ENCODE data around the gene CD248.

Gene CD248

DNA sequence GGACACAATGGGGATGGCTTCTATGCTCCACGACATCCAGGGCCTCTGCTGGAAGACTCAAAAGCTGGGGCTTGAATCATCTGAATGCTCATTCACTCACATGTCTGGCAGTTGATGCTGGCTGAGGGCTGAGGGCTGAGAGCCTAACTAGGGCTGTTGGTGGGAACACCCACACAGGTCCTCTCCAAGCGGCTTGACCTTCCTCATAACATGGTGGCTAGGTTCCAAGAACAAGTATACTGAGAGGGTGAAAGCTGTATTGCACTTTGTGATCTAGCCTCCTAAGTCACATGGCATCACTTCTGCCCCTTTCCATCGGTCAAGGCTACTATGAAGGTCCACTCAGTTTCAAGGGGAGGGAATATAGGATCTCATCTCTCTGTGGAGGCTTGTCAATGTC is 17.7 kb downstream of the CD248 start:
- TF ChIP-seq CTCF (IDR thresholded peaks at IDR 0.05) = no peak

DNA sequence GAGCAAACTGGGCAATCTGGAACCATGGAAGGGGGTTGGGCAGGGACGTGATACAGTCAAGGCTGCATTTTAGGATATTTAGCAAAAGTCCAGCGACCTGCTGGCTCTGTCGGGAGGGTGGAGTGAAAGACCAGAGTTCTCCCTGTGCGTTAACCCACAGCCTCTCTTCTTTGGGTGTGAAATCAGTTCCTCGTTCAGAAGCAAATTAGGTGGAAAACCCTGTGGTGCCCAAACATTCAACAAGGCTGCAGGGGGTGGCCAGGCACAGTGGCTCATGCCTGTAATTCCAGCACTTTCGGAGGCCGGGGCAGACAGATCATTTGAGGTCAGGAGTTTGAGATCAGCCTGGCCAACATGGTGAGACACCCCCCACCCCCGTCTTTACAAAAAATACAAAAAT is 19.2 kb downstream of the CD248 start:
- no peak for TF ChIP-seq CTCF (IDR thresholded peaks at IDR 0.05)

DNA sequence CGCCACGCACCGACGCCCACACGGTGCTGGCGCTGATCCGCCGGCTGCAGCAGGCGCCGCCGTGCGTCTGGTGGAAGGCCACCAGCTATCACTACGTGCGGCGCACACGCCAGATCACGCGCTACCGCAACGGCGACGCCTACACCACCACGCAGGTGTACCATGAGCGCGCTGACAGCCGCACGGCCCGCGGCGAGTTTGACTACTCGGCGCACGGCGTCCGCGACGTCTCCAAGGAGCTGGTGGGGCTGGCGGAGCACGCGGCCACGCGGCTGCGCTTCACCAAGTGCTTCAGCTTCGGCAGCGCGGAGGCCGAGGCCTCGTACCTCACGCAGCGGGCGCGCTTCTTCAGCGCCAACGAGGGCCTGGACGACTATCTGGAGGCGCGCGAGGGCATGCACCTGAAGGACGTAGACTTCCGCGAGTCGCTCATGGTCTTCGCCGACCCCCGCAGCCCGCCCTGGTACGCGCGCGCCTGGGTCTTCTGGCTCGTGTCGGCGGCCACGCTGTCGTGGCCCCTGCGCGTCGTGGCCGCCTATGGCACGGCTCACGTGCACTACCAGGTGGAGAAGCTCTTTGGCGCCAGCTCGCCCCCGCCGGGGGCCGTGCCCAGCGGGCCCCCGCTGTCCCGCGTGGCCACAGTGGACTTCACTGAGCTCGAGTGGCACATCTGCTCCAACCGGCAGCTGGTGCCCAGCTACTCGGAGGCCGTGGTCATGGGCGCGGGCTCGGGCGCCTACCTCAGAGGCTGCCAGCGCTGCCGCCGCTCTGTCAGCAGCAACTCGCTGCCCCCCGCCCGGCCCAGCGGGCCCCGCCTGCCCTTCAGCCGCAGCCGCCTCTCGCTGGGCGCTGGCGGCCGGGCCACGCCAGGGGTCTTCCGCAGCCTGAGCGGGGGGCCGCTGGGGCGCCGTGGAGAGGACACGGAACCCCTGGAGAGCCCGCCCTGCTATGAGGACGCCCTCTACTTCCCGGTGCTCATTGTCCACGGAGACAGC is 21.9 kb downstream of the CD248 start:
- TF ChIP-seq CTCF (IDR thresholded peaks at IDR 0.05) = no peak

GRCh38 chr11:66293777-66294625 is 22.8 kb downstream of the CD248 start:
- no peak for TF ChIP-seq CTCF (IDR thresholded peaks at IDR 0.05)

- TF ChIP-seq CTCF (IDR thresholded peaks at IDR 0.05) = no peak
Measured at GRCh38 chr11:66293352-66293751, 23.5 kb downstream of the CD248 start.

DNA sequence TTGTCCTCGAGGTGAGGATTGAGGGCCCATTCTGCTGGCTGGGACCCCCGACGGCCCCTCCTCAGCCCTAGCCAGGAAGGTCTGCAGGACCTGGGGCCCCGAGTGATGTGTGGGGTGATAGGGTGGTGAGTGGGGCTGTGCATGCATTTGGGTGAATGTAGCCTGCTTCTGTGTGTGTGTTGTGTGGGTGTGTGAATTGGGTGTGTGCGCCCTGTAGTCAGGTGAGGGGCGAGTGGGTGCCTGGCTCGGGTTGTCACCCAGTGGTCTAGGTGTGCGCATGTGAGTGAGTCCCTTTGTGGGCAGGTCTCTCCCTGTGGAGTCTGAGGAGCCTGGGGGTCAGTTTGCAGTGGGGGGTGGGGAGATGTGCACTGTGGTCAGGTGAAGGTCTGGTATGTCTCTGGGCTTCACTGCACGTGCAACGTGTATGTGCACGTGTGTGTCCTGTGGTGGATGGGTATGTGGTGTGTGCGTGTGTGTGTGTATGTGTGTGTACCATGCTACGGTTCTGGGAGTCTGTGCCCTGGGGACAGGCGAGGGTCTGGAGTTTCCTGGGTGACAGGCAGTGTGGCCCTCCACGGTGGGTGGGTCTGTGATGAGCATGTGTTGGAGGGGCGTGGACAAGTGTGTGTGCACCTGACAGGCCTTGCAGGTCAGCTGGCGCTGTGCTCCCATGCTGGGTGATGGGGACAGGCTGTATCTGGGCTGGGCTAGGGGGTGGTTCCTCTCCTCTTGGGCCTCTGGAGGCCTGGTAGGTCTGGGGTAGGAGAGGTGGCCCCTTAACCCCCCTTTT is 24.1 kb downstream of the CD248 start:
- TF ChIP-seq CTCF (IDR thresholded peaks at IDR 0.05) = no peak

Data from LNCAP (cell line).